ENCODE measurements around the gene ELF4.

- TF ChIP-seq POLR2AphosphoS5 (IDR thresholded peaks at IDR 0.05): no peak
- TF ChIP-seq, protein P1, sequence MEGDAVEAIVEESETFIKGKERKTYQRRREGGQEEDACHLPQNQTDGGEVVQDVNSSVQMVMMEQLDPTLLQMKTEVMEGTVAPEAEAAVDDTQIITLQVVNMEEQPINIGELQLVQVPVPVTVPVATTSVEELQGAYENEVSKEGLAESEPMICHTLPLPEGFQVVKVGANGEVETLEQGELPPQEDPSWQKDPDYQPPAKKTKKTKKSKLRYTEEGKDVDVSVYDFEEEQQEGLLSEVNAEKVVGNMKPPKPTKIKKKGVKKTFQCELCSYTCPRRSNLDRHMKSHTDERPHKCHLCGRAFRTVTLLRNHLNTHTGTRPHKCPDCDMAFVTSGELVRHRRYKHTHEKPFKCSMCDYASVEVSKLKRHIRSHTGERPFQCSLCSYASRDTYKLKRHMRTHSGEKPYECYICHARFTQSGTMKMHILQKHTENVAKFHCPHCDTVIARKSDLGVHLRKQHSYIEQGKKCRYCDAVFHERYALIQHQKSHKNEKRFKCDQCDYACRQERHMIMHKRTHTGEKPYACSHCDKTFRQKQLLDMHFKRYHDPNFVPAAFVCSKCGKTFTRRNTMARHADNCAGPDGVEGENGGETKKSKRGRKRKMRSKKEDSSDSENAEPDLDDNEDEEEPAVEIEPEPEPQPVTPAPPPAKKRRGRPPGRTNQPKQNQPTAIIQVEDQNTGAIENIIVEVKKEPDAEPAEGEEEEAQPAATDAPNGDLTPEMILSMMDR (IDR thresholded peaks at IDR 0.05): no peak
Observed at GRCh38 chrX:130159776-130160175, 49.5 kb upstream of the ELF4 start.

Measured in transverse colon (tissue), 4 donors.